NB4 (cell line): ENCODE data around the gene FAM217B.
"Not testable (repeated sequence)": the region's sequence is repeated elsewhere in the genome, so short reads cannot be mapped to it uniquely, and the experiment has no call there.

Source experiments
- DNase-seq: peaks from one replicate; pipeline ENCODE4 v3.0.0; 2010; ENCODE audit warnings: low read depth
- H3K4me3 ChIP-seq: one replicate; pipeline ENCODE4 v1.5.1; 2011; ENCODE audit warnings: mild to moderate bottlenecking, low read depth, low read length, moderate library complexity
- MAX ChIP-seq: IDR thresholded peaks from 2 replicates; pipeline ENCODE4 v1.6.1; 2011; ENCODE audit warnings: low read depth, low read length
- MYC ChIP-seq: IDR thresholded peaks from 2 replicates; pipeline ENCODE4 v1.6.1; 2011; ENCODE audit warnings: low read depth, low read length
- POLR2A ChIP-seq: IDR thresholded peaks from 2 replicates; pipeline ENCODE4 v1.6.1; 2011; ENCODE audit warnings: mild to moderate bottlenecking; ENCODE audit not compliant: insufficient read length; ENCODE audit errors: extremely low read depth
- TF ChIP-seq, protein P1 (sequence below): IDR thresholded peaks from one replicate; pipeline ENCODE4 v1.5.1; 2012; ENCODE audit warnings: low read depth, low read length

The FAM217B gene

DNA sequence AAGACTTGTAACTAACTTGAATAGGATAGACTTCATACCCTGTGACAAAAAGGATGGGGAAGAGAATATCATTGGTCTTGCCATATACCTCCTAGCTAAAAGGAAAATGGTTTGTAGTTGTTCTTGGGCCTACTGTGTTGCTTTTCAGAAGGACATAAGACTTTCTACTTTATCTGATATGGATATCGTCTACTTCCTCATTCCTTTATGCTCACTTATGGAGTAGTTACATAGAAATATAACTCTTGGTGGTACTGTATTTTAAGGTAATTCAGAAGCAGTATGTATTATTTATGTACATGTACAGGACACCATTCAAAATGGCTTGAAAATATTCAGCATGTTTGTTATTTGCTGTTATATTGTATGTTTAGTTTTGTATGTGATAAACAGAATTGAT, 8.0 kb downstream of the FAM217B start:
- TF ChIP-seq MAX, result 0 out of 2 replicates have a peak, but pooled peaks have one; percentile 7
- TF ChIP-seq, protein P1, sequence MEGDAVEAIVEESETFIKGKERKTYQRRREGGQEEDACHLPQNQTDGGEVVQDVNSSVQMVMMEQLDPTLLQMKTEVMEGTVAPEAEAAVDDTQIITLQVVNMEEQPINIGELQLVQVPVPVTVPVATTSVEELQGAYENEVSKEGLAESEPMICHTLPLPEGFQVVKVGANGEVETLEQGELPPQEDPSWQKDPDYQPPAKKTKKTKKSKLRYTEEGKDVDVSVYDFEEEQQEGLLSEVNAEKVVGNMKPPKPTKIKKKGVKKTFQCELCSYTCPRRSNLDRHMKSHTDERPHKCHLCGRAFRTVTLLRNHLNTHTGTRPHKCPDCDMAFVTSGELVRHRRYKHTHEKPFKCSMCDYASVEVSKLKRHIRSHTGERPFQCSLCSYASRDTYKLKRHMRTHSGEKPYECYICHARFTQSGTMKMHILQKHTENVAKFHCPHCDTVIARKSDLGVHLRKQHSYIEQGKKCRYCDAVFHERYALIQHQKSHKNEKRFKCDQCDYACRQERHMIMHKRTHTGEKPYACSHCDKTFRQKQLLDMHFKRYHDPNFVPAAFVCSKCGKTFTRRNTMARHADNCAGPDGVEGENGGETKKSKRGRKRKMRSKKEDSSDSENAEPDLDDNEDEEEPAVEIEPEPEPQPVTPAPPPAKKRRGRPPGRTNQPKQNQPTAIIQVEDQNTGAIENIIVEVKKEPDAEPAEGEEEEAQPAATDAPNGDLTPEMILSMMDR, result no peak
- peak; percentile 32 for DNase-seq

DNA sequence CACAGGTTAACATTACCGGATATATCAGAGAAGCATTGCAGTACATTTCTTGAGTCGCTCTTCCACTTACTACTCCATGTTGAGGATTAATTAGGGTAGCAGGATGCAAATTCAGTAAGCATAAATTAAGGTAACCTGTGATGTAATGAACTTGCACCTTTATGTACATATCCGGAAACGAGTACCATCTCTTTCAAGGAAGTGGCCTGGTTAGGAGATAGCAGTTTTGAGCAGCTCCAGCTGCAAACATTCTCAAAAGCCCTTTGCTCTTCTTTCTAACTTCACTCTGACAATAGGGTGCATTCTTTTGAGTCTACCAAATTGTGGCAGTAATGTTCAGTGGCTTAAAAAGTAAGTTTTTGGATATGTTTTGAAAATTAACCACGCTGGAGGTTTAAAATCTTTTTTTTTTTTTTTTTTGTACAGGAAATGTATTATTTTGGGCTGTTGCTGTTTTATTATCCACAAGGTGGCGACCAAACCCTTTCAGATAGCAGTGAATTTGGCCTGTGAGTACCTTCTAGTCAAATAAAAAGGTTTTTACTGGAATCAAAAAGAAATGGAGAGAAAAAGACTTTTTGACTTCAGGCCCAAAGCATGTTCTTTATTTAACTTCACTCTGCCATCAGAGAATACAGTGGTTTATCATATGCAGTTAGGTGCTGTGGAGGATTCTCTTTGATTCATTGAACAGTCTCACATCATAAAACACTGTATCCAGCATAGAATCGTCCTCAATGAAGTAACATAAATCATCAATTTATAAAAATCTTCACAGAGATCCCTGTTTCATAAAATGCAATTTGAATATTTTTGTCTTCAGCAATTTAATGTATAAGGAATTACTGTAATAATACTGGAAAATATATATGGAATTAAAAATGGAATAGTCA, 8.9 kb downstream of the FAM217B start:
- peak; percentile 79 for DNase-seq
- no peak overlapping the region for H3K4me3 ChIP-seq
- TF ChIP-seq POLR2A (no peak), MAX (no peak), MYC (no peak)
- TF ChIP-seq, protein P1, result peak; percentile 53

More for the DNA sequence above, 8.0 kb downstream of the FAM217B start:
- H3K4me3 ChIP-seq, result no peak overlapping the region

- no peak overlapping the region for H3K4me3 ChIP-seq
- no peak for DNase-seq
- TF ChIP-seq MYC, result no peak
- TF ChIP-seq, protein P1, result no peak
- no peak for TF ChIP-seq MAX
- no peak for TF ChIP-seq POLR2A
These were observed 9.7 kb downstream of the FAM217B start for GRCh38 chr20:59949911-59950310.

- no peak overlapping the region for H3K4me3 ChIP-seq
- TF ChIP-seq MYC (no peak), MAX (no peak), POLR2A (no peak)
- TF ChIP-seq, protein P1, result no peak
These were observed 14.5 kb downstream of the FAM217B start for GRCh38 chr20:59954718-59955117.

DNA sequence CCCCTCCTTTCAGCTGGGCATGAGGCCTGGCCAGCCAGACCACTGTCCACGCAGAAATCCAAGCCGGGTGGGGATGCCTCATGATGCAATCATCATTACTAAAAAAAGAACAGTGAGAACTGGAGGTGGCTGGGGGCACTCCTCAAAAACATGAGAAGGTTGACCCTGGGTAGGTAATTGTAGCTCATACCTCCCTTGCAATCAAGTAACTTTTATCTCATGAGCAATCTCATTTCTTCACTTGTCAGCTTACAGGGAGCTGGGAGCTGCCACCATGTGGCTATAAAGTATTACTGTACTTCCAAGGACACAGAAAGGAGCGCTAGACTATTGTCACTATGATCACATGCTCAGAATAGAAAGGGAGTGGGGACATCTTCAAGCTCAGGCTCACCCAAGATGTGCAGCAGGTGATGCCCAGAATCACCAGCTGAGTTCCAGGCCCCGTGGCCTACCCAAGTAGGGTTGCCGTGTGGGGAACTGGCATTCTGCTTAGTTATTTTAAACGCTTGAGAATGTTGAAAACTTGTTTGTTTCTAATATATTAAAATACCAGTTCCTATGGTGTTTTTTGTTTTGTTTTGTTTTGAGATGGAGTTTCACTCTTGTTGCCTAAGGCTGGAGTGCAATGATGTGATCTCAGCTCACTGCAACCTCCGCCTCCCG, 15.1 kb downstream of the FAM217B start:
- DNase-seq, result peak; percentile 63
- peak; percentile 61; the same call in 1 of the 2 replicates for TF ChIP-seq MAX
- no peak for TF ChIP-seq POLR2A
- TF ChIP-seq, protein P1, result peak; percentile 52
- peak; percentile 61; the same call in 1 of the 2 replicates for TF ChIP-seq MYC

More at GRCh38 chr20:59954718-59955117, 14.5 kb downstream of the FAM217B start:
- no peak for DNase-seq

GRCh38 chr20:59957568-59957967, 17.4 kb downstream of the FAM217B start:
- not testable (repeated sequence) for H3K4me3 ChIP-seq, DNase-seq

More for the DNA sequence above, 15.1 kb downstream of the FAM217B start:
- no peak overlapping the region for H3K4me3 ChIP-seq
